Ramos (cell line): ENCODE measurements around the gene PANK2.
"Not testable (repeated sequence)": the region's sequence is repeated elsewhere in the genome, so short reads cannot be mapped to it uniquely, and the experiment has no call there.

Experiments used
- in situ Hi-C: fragments of 300-500 bp; cut with MboI; formaldehyde crosslinking; loops from one replicate; pipeline ENCODE4 v1.14.3; 2022; ENCODE audit warnings: low sequenced_read_pairs; ENCODE audit not compliant: unreplicated experiment

The PANK2 gene

GRCh38 chr20:3888622-3889488 lies at the start of gene PANK2:
TSS of gene PANK2 (plus strand) at chr20:3889387.
- in situ Hi-C loops: no loop called here

- in situ Hi-C loops: not testable (repeated sequence)
Observed at GRCh38 chr20:3840201-3840600, 49.0 kb upstream of the PANK2 start.

GRCh38 chr20:3842348-3842930 lies 46.7 kb upstream of the PANK2 start:
- in situ Hi-C loops: no loop called here

- in situ Hi-C loops: no loop called here
Observed at GRCh38 chr20:3843490-3843889, 45.7 kb upstream of the PANK2 start.

- in situ Hi-C loops: not testable (repeated sequence)
Observed at GRCh38 chr20:3843990-3844619, 45.1 kb upstream of the PANK2 start.

- in situ Hi-C loops: no loop called here
Observed at GRCh38 chr20:3846378-3846739, 42.8 kb upstream of the PANK2 start.

- in situ Hi-C loops: no loop called here
Observed at GRCh38 chr20:3846740-3847428, 42.3 kb upstream of the PANK2 start, which contains the start of gene MAVS. TSS of gene MAVS (plus strand) at chr20:3846834. CDS start at chr20:3854625, 7,791 bp downstream.

- in situ Hi-C loops: no loop called here
Observed at GRCh38 chr20:3847429-3847940, 41.7 kb upstream of the PANK2 start.

GRCh38 chr20:3848565-3848964 lies 40.6 kb upstream of the PANK2 start:
- in situ Hi-C loops: no loop called here

GRCh38 chr20:3854462-3854871 lies 34.7 kb upstream of the PANK2 start:
- in situ Hi-C loops: no loop called here

GRCh38 chr20:3857405-3857804 lies 31.8 kb upstream of the PANK2 start:
- in situ Hi-C loops: no loop called here

GRCh38 chr20:3858689-3859088 lies 30.5 kb upstream of the PANK2 start:
- in situ Hi-C loops: no loop called here

- in situ Hi-C loops: no loop called here
Observed at GRCh38 chr20:3861191-3861590, 28.0 kb upstream of the PANK2 start.

- in situ Hi-C loops: no loop called here
Observed at GRCh38 chr20:3862333-3862732, 26.9 kb upstream of the PANK2 start.

GRCh38 chr20:3863317-3863716 lies 25.9 kb upstream of the PANK2 start:
- in situ Hi-C loops: no loop called here

GRCh38 chr20:3864518-3864917 lies 24.7 kb upstream of the PANK2 start:
- in situ Hi-C loops: no loop called here

GRCh38 chr20:3865152-3865886 lies 23.9 kb upstream of the PANK2 start:
- in situ Hi-C loops: no loop called here

- in situ Hi-C loops: no loop called here
Observed at GRCh38 chr20:3865887-3866407, 23.2 kb upstream of the PANK2 start.

- in situ Hi-C loops: no loop called here
Observed at GRCh38 chr20:3866464-3866863, 22.7 kb upstream of the PANK2 start.

- in situ Hi-C loops: no loop called here
Observed at GRCh38 chr20:3867802-3868201, 21.4 kb upstream of the PANK2 start.
